Erythroblast (primary cell): Measurements from ENCODE around the gene GLIS2.

Source experiments
- DNase-seq, 2 experiments: peaks; one replicate each; lab custom pipeline; 2025; lab: John Stamatoyannopoulos, UW
- GATA1 ChIP-seq: IDR thresholded peaks from 2 replicates; pipeline ENCODE4 v1.6.1; 2011; ENCODE audit warnings: low read depth, mild to moderate bottlenecking, control low read depth, low read length, moderate library complexity
- POLR2A ChIP-seq: IDR thresholded peaks from 2 replicates; pipeline ENCODE4 v1.6.1; 2011; ENCODE audit warnings: mild to moderate bottlenecking, low read length

GLIS2 gene

DNA sequence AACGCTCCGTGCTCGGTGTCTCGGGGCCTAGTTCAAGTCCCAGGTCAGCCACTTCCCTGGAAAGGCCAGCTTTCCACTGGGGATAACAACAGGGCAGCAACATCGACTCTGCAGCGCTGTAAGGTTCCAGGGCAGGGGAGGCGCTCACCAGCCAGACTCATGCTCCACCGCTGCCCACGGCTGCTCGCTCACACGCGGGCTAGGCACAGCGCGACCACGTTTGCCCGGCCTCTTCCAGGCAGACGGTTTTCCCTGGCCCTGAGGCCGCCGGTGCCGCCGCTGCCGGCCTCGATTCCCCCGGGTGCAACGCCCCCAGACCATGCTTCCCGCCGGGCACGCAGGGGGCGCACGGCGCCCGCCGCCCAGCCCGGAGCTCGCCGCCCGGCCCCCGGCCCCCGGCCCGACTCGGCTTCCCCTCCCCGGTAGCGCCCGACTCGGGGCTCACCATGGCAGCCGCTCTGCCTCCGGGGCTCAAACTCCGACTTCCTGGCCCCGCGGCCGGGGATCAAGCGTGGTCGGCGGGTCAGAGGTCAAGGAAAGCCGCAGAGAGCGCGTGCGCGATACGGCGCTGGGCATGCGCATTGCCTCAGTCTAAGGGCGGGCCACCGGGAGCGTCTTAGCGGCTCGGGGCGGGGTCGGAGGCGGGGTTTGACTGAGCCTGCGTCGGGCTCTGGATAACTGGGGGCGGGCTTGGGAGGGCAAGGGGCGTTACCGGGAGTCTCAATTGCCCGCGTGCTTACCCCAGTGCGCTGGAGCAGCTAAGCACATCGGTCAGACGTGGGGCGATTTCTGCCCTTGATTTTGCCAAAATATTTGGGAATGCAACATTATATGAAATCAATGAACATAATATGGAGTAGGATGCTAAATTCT lies 35.2 kb downstream of the GLIS2 start, which contains the start of gene PAM16:
Gene PAM16 (minus strand): TSS at position 535 of the 873 bp plus-strand sequence. CDS start 87 bp downstream, at position 448.
- peak; percentile 96 to 97 for DNase-seq
- TF ChIP-seq POLR2A: peak; percentile 52
- no peak for TF ChIP-seq GATA1

DNA sequence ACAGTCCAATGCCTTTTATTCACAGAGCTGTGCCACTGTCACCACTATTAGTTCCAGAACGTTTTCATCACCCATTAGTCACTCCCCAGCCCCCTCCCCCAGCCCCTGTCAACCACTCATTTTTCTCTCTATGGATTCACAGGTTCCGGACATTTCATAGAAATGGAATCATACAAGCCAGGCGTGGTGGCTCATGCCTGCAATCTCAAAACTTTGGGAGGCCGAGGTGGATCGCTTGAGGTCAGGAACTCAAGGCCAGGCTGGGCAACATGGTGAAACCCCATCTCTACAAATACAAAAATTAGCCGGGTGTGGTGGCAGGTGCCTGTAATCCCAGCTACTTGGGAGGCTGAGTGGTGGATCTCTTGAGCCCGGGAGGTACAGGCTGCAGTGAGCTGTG lies 36.0 kb downstream of the GLIS2 start:
- TF ChIP-seq POLR2A: no peak
- TF ChIP-seq GATA1: no peak
- no peak for DNase-seq

DNA sequence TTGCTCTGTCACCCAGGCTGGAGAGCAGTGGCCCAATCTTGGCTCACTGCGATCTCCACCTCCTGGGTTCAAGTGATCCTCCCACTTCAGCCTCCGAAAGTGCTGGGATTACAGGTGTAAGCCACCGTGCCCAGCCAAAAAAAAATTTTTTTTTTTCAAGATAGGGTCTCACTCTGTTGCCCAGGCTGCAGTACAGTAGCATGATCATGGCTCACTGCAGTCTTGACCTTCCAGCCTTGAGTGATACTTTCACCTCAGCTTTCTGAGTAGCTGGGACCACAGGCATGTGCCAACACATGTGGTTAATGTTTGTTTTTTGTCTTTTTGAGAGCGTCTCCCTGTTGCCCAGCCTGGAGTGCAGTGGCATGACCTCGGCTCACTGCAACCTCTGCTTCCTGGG lies 37.0 kb downstream of the GLIS2 start:
- DNase-seq: no peak
- TF ChIP-seq POLR2A: no peak
- no peak for TF ChIP-seq GATA1

DNA sequence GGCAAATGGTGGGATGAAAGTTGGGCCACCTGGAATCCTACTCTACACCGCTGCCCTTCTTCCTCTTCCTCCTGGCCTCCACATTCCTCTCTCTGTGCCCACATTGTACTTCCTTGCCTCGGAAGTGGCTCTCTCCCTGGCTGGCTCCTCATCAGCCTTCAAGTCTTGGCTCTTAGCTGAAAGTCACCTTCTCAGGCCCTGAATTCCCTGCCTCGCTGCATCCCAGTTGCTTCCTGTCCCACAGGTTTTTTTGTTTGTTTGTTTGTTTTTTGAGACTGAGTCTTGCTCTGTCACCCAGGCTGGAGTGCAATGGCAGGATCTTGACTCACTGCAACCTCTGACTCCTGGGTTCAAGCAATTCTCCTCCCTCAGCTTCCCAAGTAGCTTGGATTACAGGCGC lies 37.8 kb downstream of the GLIS2 start:
- TF ChIP-seq POLR2A (no peak), GATA1 (no peak)
- DNase-seq: no peak

DNA sequence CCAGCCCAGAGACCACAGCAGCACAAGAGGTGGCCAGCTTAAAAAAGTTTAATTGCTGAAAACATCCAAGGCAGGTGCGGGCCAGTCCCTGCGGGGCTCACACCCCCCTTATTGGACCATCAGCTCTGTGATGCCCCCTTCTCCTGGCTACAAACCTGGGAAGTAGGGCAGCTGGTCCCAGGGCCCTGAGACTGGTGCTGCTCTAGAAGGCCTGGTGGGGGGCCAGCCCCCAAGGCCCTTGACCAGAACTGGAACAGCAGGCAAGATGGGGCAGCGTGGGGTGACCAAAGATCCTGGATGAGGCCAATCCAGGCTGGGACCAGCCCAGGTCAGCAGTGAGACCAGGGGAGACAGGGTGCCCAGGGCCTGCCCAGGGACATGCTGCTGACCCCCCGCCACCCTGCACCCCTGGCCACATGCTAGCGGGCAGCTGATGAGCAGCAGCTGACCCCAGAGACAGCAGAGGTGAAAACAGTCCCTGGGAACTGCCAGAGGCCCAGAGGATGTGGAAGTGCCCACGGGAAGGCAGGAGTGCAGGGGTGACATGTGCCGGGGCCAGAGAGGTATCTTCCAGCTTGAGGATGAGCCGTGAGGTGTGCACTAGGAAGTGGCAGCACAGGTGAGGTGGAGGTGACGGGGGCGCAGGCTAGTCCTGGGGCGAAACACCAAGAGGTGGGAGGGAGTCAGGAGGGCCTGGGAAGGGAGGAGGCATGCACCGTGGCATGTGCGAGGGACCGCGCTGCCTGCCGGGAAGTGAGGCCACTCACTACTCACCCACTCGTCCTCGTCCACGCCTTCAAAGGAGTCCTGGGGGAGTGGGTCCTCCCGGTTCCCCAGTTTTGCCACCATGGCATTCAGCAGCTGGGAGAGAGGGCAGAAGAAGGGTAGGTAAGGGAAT lies 38.9 kb downstream of the GLIS2 start:
- TF ChIP-seq POLR2A: no peak
- no peak for TF ChIP-seq GATA1

DNA sequence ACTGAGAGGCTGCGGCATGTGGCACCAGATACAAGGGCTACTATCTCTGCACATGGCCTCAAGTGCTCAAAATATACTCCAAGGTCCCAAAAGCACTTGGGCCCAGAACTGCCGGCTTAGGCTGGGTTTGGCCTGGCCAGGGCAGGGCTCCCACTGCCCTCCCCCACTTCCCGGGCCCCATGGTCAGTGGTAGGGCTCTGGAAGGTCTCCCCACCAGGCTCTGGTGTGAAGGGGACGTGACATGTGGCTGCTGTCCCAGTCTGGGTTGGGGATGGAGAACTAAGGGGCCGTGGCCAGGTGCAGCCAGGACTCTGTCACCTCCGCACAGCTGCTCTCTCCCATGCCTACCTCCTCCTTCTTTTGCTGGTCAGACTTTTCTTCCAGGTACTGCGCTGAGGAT lies 41.0 kb downstream of the GLIS2 start:
- no peak for DNase-seq
- TF ChIP-seq GATA1 (no peak), POLR2A (no peak)

More for the DNA sequence above, 38.9 kb downstream of the GLIS2 start:
- no peak for DNase-seq

DNA sequence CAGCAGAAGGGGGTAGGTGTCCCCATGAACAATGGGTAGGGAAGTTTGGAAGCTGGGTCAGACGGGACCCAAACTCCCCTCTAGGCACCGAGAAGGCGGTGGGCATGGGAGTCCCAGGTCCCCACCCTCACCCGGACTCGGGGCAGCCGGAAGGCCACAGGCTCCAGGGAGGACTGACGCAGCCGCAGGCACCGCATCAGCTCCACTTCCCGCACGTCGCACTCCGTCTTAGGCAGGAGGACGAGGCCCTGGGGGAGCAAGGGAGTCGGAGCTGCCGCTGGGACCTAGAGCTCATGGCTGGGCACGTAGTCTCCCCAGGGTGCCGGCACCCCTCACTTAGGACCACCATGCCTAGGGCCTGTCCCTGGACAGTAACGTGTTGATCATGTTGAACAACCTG lies 42.4 kb downstream of the GLIS2 start:
- TF ChIP-seq POLR2A (no peak), GATA1 (no peak)
- DNase-seq: no peak

DNA sequence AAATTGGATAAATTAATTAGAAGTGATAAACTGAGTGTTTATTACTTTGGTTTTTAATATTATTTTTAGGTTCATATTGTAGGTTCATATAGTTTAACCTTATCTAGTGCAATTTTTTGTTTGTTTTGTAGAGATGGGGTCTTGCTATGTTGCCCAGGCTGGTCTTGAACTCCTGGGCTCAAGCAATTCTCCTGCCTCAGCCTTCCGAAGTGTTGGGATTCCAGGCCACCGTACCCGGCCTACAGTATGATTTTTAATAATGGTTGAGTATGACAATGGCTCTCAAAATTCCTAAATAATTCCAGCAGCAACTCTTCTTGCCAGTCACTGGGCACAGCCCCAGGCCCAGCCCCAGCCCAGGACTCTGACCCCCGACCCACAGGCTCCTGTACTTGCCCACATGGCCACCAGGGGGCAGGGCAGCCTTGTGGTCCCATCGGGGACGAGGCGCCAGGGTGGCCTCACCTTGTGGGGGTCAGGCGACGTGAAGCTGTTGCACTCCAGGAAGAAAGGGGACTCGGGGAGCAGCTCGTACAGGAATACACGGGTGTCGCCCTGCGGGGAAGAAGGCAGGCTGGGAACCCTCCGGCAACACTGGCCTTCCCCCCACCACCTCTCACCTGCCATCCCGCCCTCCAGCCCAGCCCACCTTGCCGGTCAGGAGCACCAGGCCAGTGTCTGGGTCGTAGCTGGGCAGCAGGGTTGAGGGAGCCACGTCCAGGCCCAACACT lies 43.1 kb downstream of the GLIS2 start:
- DNase-seq: peak; percentile 59 to 77
- TF ChIP-seq POLR2A: no peak
- no peak for TF ChIP-seq GATA1

DNA sequence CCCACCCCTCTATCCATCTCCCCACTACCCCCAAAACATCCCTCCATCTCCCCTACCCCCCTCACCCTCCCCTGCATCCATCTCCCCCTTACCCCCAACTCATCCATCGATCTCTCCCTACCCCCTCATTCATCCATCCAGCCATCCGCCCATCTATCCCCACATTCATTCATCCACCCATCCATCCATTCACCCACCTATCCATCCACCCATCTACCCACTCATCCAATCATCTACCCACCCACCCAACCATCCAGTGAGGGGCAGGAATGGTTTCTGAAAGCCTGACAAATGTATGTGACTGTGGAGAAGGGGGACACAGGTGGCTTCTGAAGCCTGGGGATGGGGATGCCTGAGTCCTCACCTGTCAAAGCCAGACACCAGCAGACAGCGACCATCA lies 44.0 kb downstream of the GLIS2 start:
- TF ChIP-seq POLR2A: no peak
- TF ChIP-seq GATA1: no peak

DNA sequence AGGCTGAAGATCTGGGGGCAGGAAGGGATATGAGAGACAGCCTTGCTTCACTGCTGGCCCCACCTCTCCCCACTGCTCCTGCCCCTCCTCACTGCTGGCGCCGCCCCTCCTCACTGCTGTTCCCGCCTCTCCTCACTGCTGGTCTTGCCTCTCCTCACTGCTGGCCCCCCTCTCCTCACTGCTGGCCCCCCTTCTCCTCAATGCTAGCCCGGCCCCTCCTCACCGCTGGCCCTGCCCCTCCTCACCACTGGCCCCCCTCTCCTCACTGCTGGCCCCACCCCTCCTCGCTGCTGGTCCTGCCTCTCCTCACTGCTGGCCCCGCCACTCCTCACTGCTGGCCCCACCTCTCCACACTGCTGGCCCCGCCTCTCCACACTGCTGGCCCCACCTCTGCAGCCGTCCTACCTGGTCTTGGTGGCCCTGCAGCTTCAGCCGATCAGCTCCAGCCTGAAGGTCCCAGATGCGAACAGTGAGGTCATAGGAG lies 44.7 kb downstream of the GLIS2 start:
- no peak for TF ChIP-seq GATA1
- no peak for TF ChIP-seq POLR2A
- peak; percentile 24 to 25 for DNase-seq

More for the DNA sequence above, 44.0 kb downstream of the GLIS2 start:
- DNase-seq: no peak

DNA sequence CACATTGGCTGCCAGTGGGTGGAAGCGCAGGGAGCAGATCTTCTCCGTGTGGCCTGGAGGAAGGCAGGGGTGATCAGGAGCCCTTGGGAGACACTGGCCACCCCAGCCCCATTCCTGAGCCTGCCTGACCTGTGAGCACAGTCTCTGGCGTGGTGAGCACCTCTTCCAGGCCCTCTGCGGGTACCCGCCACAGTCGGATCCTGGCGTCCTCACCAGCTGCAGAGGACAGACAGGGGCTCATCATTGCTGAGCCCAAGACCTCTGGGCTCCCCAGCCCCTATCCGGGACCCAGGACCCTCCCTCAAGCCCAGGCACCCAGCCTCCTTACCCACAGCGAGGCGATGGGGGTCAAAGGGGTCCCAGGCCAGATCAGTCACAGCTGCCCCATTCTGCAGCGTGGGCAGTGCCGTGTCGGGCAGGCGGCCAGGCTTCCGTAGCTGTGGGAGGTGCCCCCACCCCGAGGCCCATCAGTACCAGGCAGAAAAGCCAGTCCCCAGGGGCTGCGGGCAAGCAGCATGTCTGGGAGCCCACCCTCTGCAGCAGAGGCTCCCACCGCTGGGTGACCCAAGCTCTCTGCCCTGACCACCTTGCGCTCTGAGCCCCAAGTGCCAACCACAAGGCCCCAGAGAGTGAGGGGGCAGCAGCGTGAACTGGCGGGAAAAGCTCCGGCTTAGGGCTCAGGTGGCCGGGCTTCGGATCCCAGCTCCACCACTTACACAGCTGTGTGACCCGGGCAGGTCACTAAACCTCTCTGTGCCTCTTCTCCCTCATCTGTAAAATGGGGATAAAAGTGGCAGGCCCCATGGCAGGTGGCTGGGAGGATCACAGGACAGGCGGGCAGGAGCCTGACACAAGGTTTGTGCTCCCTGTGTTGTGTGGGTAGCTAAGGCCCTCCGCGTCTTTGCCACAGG lies 45.4 kb downstream of the GLIS2 start:
- TF ChIP-seq GATA1 (no peak), POLR2A (no peak)
- no peak for DNase-seq

DNA sequence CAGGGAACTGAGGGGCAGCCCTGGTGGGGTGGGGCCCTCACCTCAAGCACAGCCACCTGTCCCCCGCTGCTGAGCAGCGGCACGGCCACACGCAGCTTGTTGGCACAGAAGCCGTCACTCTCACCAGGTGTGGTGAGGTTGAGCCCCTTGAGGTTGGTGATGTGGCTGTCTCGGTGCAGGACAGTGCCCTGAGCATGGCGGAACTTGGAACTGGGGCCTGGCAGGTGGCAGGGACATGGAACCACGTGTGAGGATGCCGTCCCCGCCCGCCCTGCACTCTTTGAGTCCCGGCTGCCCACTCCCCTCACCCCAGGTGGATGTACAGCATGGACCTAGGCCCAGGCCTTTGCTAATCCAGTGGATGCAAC lies 46.1 kb downstream of the GLIS2 start:
- no peak for TF ChIP-seq POLR2A
- no peak for TF ChIP-seq GATA1
- no peak for DNase-seq

DNA sequence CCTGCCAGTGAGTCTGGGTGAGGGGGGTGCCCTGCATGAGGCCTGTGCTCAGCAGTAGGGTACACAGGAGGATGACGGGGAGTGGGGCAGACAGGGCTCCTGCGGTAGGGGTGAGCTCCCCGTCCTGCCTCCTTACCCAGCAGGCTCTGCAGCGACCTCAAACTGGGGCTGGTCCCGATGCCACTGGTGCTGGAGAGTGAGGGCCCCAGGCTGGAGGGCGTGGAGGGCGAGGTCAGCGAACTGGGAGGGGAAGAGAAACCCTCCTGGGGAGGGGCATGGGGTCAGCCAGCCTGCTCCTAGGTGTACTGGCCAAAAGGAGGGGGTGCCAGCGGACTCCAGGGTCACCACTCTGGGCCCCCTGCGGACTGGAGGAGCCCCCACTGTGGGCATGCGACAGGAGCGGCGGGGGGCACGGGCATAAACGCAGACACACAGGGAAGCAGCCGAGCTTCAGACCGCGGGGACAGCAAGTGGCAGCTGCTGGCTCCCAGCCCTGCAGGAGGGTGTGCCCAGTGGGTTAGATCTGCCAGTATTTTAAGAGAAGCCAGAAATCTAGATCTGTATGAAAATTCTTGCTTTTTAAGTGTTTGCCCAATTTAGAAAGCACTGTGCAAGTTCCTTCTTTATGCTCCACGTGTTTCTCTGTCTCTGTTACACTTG lies 46.7 kb downstream of the GLIS2 start:
- DNase-seq: no peak
- no peak for TF ChIP-seq POLR2A
- TF ChIP-seq GATA1: no peak
